KMS-11 (cell line): Measurements from ENCODE around the gene TRIM44.
"Not testable (repeated sequence)": the region's sequence is repeated elsewhere in the genome, so short reads cannot be mapped to it uniquely, and the experiment has no call there.

ENCODE experiments used
- H2AFZ ChIP-seq: fragments of 200-600 bp; sonication (generic); 2 replicates; pipeline ENCODE4 v1.6.1; 2016; ENCODE audit warnings: antibody characterized with exemption, mixed run types, low read depth
- H3K27ac ChIP-seq: fragments of 200-600 bp; sonication (generic); 2 replicates; pipeline ENCODE4 v1.6.1; 2016; ENCODE audit warnings: mild to moderate bottlenecking, mixed run types
- H3K27me3 ChIP-seq: fragments of 200-600 bp; sonication (generic); 2 replicates; pipeline ENCODE4 v1.6.1; 2017; ENCODE audit warnings: mild to moderate bottlenecking, low read depth, mixed run types, moderate library complexity; ENCODE audit not compliant: insufficient read depth
- H3K36me3 ChIP-seq: fragments of 200-600 bp; sonication (generic); 2 replicates; pipeline ENCODE4 v1.6.1; 2017; ENCODE audit warnings: mild to moderate bottlenecking, mixed run types; ENCODE audit not compliant: insufficient read depth
- H3K4me1 ChIP-seq: fragments of 200-600 bp; sonication (generic); 2 replicates; pipeline ENCODE4 v1.6.1; 2016; ENCODE audit warnings: mild to moderate bottlenecking, low read depth, mixed run types; ENCODE audit not compliant: poor library complexity, severe bottlenecking
- H3K4me2 ChIP-seq: fragments of 200-600 bp; sonication (generic); 2 replicates; pipeline ENCODE4 v1.7.0; 2016; ENCODE audit warnings: mild to moderate bottlenecking, mixed run types
- H3K4me3 ChIP-seq: fragments of 200-600 bp; sonication (generic); IDR thresholded peaks from 2 replicates; pipeline ENCODE4 v1.6.1; 2017; ENCODE audit warnings: low read depth, low read length, mixed read lengths; ENCODE audit not compliant: insufficient read depth
- H3K79me2 ChIP-seq: fragments of 200-600 bp; sonication (generic); 2 replicates; pipeline ENCODE4 v1.6.1; 2016; ENCODE audit warnings: low read depth, mixed run types; ENCODE audit not compliant: insufficient read depth
- H3K9ac ChIP-seq: fragments of 200-600 bp; sonication (generic); 2 replicates; pipeline ENCODE4 v1.6.1; 2016; ENCODE audit warnings: mild to moderate bottlenecking, mixed run types
- H4K20me1 ChIP-seq: fragments of 200-600 bp; sonication (generic); 2 replicates; pipeline ENCODE4 v1.6.1; 2016; ENCODE audit warnings: mild to moderate bottlenecking, mixed run types; ENCODE audit not compliant: insufficient read depth
- CTCF ChIP-seq: fragments of 200-600 bp; sonication (generic); conservative IDR thresholded peaks from 2 replicates; pipeline ENCODE4 v1.6.1; 2017; ENCODE audit warnings: low read depth, mild to moderate bottlenecking, antibody characterized with exemption, low read length, moderate library complexity, mixed read lengths

TRIM44 gene

GRCh38 chr11:35855671-35856070 is 193.1 kb downstream of the TRIM44 start:
- Histone ChIP-seq H3K36me3 (no peaks in the 10 kb centered on the region), H2AFZ (no peak overlapping the region), H3K4me1 (no peaks in the 10 kb centered on the region), H3K4me3 (no peak overlapping the region), H3K27me3 (no peaks in the 10 kb centered on the region), H3K9ac (no peak overlapping the region), H3K79me2 (no peaks in the 10 kb centered on the region), H4K20me1 (no peaks in the 10 kb centered on the region), H3K4me2 (no peak overlapping the region), H3K27ac (no peak overlapping the region)
- TF ChIP-seq CTCF: no peak

GRCh38 chr11:35856259-35856658 is 193.7 kb downstream of the TRIM44 start:
- TF ChIP-seq CTCF: no peak
- Histone ChIP-seq H3K27me3 (no peaks in the 10 kb centered on the region), H3K36me3 (no peaks in the 10 kb centered on the region), H3K27ac (no peak overlapping the region), H4K20me1 (no peaks in the 10 kb centered on the region), H2AFZ (no peak overlapping the region), H3K4me1 (no peaks in the 10 kb centered on the region), H3K4me2 (no peak overlapping the region), H3K79me2 (no peaks in the 10 kb centered on the region), H3K4me3 (no peak overlapping the region), H3K9ac (no peak overlapping the region)

GRCh38 chr11:35856756-35857155 is 194.2 kb downstream of the TRIM44 start:
- no peaks in the 10 kb centered on the region for H3K4me1 ChIP-seq
- H2AFZ ChIP-seq: no peak overlapping the region
- H3K27ac ChIP-seq: no peak overlapping the region
- no peaks in the 10 kb centered on the region for H4K20me1 ChIP-seq
- no peak overlapping the region for H3K9ac ChIP-seq
- H3K4me2 ChIP-seq: no peak overlapping the region
- no peaks in the 10 kb centered on the region for H3K27me3 ChIP-seq
- H3K4me3 ChIP-seq: no peak overlapping the region
- no peaks in the 10 kb centered on the region for H3K79me2 ChIP-seq
- no peaks in the 10 kb centered on the region for H3K36me3 ChIP-seq
- TF ChIP-seq CTCF: no peak

GRCh38 chr11:35857922-35858321 is 195.3 kb downstream of the TRIM44 start:
- Histone ChIP-seq H3K4me3 (no peak overlapping the region), H3K4me1 (no peaks in the 10 kb centered on the region), H3K27me3 (no peaks in the 10 kb centered on the region), H3K79me2 (no peaks in the 10 kb centered on the region), H3K27ac (no peak overlapping the region), H4K20me1 (no peaks in the 10 kb centered on the region), H3K36me3 (no peaks in the 10 kb centered on the region), H2AFZ (no peak overlapping the region), H3K4me2 (no peak overlapping the region), H3K9ac (no peak overlapping the region)
- no peak for TF ChIP-seq CTCF

- no peaks in the 10 kb centered on the region for H4K20me1 ChIP-seq
- no peaks in the 10 kb centered on the region for H3K36me3 ChIP-seq
- H3K79me2 ChIP-seq: no peaks in the 10 kb centered on the region
- H2AFZ ChIP-seq: no peak overlapping the region
- H3K27me3 ChIP-seq: no peaks in the 10 kb centered on the region
- no peak overlapping the region for H3K9ac ChIP-seq
- H3K4me1 ChIP-seq: no peaks in the 10 kb centered on the region
- H3K27ac ChIP-seq: no peak overlapping the region
- TF ChIP-seq CTCF: no peak
- H3K4me3 ChIP-seq: no peak overlapping the region
- no peak overlapping the region for H3K4me2 ChIP-seq
Measured at GRCh38 chr11:35859301-35859700, 196.7 kb downstream of the TRIM44 start.

GRCh38 chr11:35860194-35860593 is 197.6 kb downstream of the TRIM44 start:
- H3K27me3 ChIP-seq, H3K27ac ChIP-seq, H3K9ac ChIP-seq, H3K4me1 ChIP-seq, H3K4me2 ChIP-seq, H3K4me3 ChIP-seq, H2AFZ ChIP-seq, H4K20me1 ChIP-seq, H3K36me3 ChIP-seq, H3K79me2 ChIP-seq: not testable (repeated sequence)
